GM12874 (cell line): ENCODE measurements around the gene R3HCC1L.

ENCODE experiments used
- CTCF ChIP-seq: IDR thresholded peaks from 2 replicates; pipeline ENCODE4 v1.5.1; 2011; ENCODE audit warnings: low read depth, mild to moderate bottlenecking, control low read depth, low read length, moderate library complexity; ENCODE audit not compliant: insufficient read depth

R3HCC1L gene

GRCh38 chr10:98270786-98271185 lies 136.3 kb downstream of the R3HCC1L start:
- no peak for TF ChIP-seq CTCF

GRCh38 chr10:98272245-98272644 lies 137.8 kb downstream of the R3HCC1L start:
- TF ChIP-seq CTCF, result no peak

GRCh38 chr10:98272656-98273055 lies 138.2 kb downstream of the R3HCC1L start:
- TF ChIP-seq CTCF, result no peak

- TF ChIP-seq CTCF, result no peak
These were observed 138.8 kb downstream of the R3HCC1L start for GRCh38 chr10:98273057-98273850.

GRCh38 chr10:98274562-98274961 lies 140.1 kb downstream of the R3HCC1L start:
- TF ChIP-seq CTCF, result no peak

- TF ChIP-seq CTCF, result no peak
These were observed 141.9 kb downstream of the R3HCC1L start for GRCh38 chr10:98276311-98276710.

- TF ChIP-seq CTCF, result no peak
These were observed 151.0 kb downstream of the R3HCC1L start for GRCh38 chr10:98285416-98285815.

GRCh38 chr10:98286419-98286818 lies 152.0 kb downstream of the R3HCC1L start:
- no peak for TF ChIP-seq CTCF
